HG03439 (cell line): ENCODE measurements around the gene IL1RL2.

ENCODE experiments used
- ATAC-seq: cut with Tn5 transposase; IDR thresholded peaks from one replicate; pipeline ENCODE4 v1.9.1; 2021; ENCODE audit warnings: mild to moderate bottlenecking, moderate library complexity; ENCODE audit not compliant: unreplicated experiment

IL1RL2 gene

GRCh38 chr2:102186791-102187495, at the start of gene IL1RL2:
IL1RL2 (plus strand) TSS chr2:102187023; CDS start chr2:102187868, 845 bp downstream.
- no peak for ATAC-seq

GRCh38 chr2:102137138-102137537, 49.7 kb upstream of the IL1RL2 start:
- ATAC-seq = no peak

GRCh38 chr2:102138331-102138730, 48.5 kb upstream of the IL1RL2 start:
- ATAC-seq = no peak

GRCh38 chr2:102139851-102140250, 47.0 kb upstream of the IL1RL2 start:
- no peak for ATAC-seq

GRCh38 chr2:102140377-102140776, 46.4 kb upstream of the IL1RL2 start:
- ATAC-seq = no peak

GRCh38 chr2:102141011-102141943, 45.5 kb upstream of the IL1RL2 start:
- ATAC-seq = no peak

- no peak for ATAC-seq
These were observed 44.6 kb upstream of the IL1RL2 start, which contains the start of gene IL1R1 for GRCh38 chr2:102141970-102142828. IL1R1 (plus strand) TSS chr2:102142746; CDS start chr2:102157725, 14,979 bp downstream.

- no peak for ATAC-seq
These were observed 43.9 kb upstream of the IL1RL2 start for GRCh38 chr2:102142829-102143449.

- no peak for ATAC-seq
These were observed 43.3 kb upstream of the IL1RL2 start for GRCh38 chr2:102143450-102143985.

GRCh38 chr2:102144128-102144527, 42.7 kb upstream of the IL1RL2 start:
- no peak for ATAC-seq

GRCh38 chr2:102145107-102145506, 41.7 kb upstream of the IL1RL2 start:
- no peak for ATAC-seq

GRCh38 chr2:102145934-102146333, 40.9 kb upstream of the IL1RL2 start:
- ATAC-seq = no peak

GRCh38 chr2:102147935-102148334, 38.9 kb upstream of the IL1RL2 start:
- ATAC-seq = no peak

GRCh38 chr2:102149243-102149642, 37.6 kb upstream of the IL1RL2 start:
- ATAC-seq = no peak

GRCh38 chr2:102149644-102150455, 37.0 kb upstream of the IL1RL2 start:
- ATAC-seq = no peak

- no peak for ATAC-seq
These were observed 32.5 kb upstream of the IL1RL2 start for GRCh38 chr2:102154364-102154763.

GRCh38 chr2:102154946-102155702, 31.7 kb upstream of the IL1RL2 start:
- ATAC-seq = no peak

GRCh38 chr2:102155703-102156515, 30.9 kb upstream of the IL1RL2 start:
- no peak for ATAC-seq
